ENCODE results near the gene FNDC8. TPM values are rescaled to one million over a fixed set of nuclear protein-coding genes. Genes with fewer than 3 reads are reported as not detected.

Gene FNDC8
- not detected for total RNA-seq
- polyA plus RNA-seq = not detected
- total RNA-seq = not detected

DNA sequence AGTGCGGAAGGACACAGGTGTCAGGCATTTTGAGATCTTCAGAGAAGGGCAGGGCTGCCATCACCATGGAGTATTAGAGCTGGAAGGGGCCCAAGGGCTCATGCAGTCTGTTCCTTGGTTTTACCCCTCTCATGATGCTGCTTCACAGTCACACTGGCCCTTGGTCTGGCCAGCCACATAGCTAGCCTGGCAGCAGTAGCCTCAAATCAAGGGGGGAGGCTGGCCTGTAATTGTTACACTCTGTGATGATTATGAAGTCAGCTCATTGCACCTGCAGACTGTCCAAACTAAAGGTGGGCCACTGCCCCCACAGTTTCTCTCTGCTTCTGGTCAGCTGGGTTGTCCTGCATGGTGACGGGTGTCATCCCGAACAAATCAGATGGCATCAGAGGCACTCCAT lies at the start of gene FNDC8:
TSS of gene FNDC8 (plus strand) at position 301 of the 400 bp plus-strand sequence. CDS start at position 380, 79 bp downstream.
- Mint-ChIP-seq H3K27ac (peak within 1 kb of the TSS in 2 of 9 donors; percentile 22 to 74), H3K4me3 (peak within 1 kb of the TSS in 8 of 10 donors; percentile 6 to 87 (median 35))

DNA sequence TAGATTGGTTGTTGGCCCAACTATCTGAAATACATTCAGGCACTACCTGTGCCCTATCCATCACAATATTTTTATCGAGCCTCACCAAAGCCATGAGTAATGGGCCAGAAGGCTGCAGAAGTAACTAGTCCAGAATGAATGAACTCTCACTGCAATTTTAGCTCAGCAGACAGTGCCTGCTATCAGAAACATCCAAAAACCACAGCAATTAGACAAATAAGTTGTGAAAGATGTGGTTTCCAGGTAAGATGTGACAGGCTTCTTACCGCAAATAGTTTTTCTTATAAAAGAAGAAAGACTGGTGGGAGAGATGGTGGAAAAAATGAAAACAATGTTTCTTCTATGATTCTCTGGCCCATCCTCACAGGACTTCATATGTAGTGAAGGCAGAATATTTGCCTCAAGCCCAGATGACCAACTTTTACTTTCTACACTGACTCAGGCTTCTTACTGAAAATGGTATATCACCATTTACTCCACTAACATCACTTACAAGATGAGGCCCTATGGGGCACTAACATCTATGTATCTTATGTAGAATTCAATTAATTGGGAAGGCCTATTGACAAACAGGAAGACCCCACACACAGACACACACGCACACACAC lies 48.1 kb upstream of the FNDC8 start:
- Histone ChIP-seq H3K4me1 (ENCODE audit: control insufficient read depth in 2 of 2, insufficient read depth in 2 of 2, low read length in 2 of 2) (peaks cover 41 to 53% of the 10 kb centered on the region in 2 donors), H3K36me3 (ENCODE audit: control insufficient read depth in 2 of 3, insufficient read depth in 3 of 3, low read length in 3 of 3) (peaks cover 0 to under 1% (median 0%) of the 10 kb centered on the region in 3 experiments), H3K27me3 (ENCODE audit: control insufficient read depth in 2 of 2, insufficient read depth in 2 of 2, low read length in 2 of 2) (no peaks in the 10 kb centered on the region), H3K9me3 (ENCODE audit: control insufficient read depth in 2 of 3, low read length in 3 of 3) (no peaks in the 10 kb centered on the region), H3K27ac (ENCODE audit: low read depth, low read length) (peak overlapping the region; percentile 3), H3K4me3 (ENCODE audit: low read length) (no peak overlapping the region)
- Mint-ChIP-seq H3K27ac (peak overlapping the region; percentile 56 to 89 (median 72)), H3K36me3 (peaks cover 0 to 34% (median 4%) of the 10 kb centered on the region in 5 donors), H3K4me3 (peak overlapping the region; percentile 43 to 71 (median 62)), H3K9me3 (no peaks in the 10 kb centered on the region), H3K27me3 (no peaks in the 10 kb centered on the region), H3K4me1 (peaks cover 51 to 91% (median 74%) of the 10 kb centered on the region in 7 donors)
- peak in 6 of 9 donors; percentile 19 to 45 (median 38) for DNase-seq
- CTCF ChIA-PET = interaction anchor here (1.0 to 3.8 kb wide), 2 partner anchors 10 to 19 kb away, joined by 3 to 11 read pairs; partner anchors contain the start of gene RFFL
- POLR2A ChIA-PET = interaction anchor here (0.7 to 2.0 kb wide), 6 partner anchors 19 to 300 kb away, joined by 3 to 6 read pairs (median 4); no protein-coding TSS in a partner anchor
- peak; percentile 57 for ATAC-seq
- intact Hi-C loops (cut with micrococcal nuclease) = loop anchor here (1.0 kb wide), 2 partner anchors 9 to 10 kb away; partner anchors contain the start of gene RFFL (in 1 of the 2)

More for the DNA sequence above, at the start of gene FNDC8:
- intact Hi-C loops (cut with micrococcal nuclease) = no loop called here
- POLR2A ChIA-PET = interaction anchor here (1.0 to 3.7 kb wide), 3 partner anchors 20 to 192 kb away, joined by 4 to 21 read pairs (median 6); no protein-coding TSS in a partner anchor
- ATAC-seq = no peak
- peaks cover 14 to 15% of the 10 kb centered on the region in 2 donors for H3K4me1 ChIP-seq (ENCODE audit: control insufficient read depth in 2 of 2, insufficient read depth in 2 of 2, low read length in 2 of 2)
- CTCF ChIA-PET = interaction anchor here (1.0 to 3.6 kb wide), 4 partner anchors 27 to 626 kb away, joined by 3 to 55 read pairs (median 4); no protein-coding TSS in a partner anchor
- H3K36me3 ChIP-seq (ENCODE audit: control insufficient read depth in 2 of 3, insufficient read depth in 3 of 3, low read length in 3 of 3) = no peaks in the 10 kb centered on the region
- peaks cover 18 to 35% (median 28%) of the 10 kb centered on the region in 7 donors for H3K4me1 Mint-ChIP-seq
- DNase-seq = no peak
- peaks cover 0 to 5% (median 0%) of the 10 kb centered on the region in 5 donors for H3K36me3 Mint-ChIP-seq
- H3K9me3 ChIP-seq (ENCODE audit: control insufficient read depth in 2 of 3, low read length in 3 of 3) = no peaks in the 10 kb centered on the region
- H3K27ac ChIP-seq (ENCODE audit: low read depth, low read length) = no peak within 1 kb of the TSS
- H3K4me3 ChIP-seq (ENCODE audit: low read length) = no peak within 1 kb of the TSS
- H3K27me3 Mint-ChIP-seq = no peaks in the 10 kb centered on the region
- H3K27me3 ChIP-seq (ENCODE audit: control insufficient read depth in 2 of 2, insufficient read depth in 2 of 2, low read length in 2 of 2) = no peaks in the 10 kb centered on the region
- peaks cover 0 to 2% (median 0%) of the 10 kb centered on the region in 11 donors for H3K9me3 Mint-ChIP-seq

DNA sequence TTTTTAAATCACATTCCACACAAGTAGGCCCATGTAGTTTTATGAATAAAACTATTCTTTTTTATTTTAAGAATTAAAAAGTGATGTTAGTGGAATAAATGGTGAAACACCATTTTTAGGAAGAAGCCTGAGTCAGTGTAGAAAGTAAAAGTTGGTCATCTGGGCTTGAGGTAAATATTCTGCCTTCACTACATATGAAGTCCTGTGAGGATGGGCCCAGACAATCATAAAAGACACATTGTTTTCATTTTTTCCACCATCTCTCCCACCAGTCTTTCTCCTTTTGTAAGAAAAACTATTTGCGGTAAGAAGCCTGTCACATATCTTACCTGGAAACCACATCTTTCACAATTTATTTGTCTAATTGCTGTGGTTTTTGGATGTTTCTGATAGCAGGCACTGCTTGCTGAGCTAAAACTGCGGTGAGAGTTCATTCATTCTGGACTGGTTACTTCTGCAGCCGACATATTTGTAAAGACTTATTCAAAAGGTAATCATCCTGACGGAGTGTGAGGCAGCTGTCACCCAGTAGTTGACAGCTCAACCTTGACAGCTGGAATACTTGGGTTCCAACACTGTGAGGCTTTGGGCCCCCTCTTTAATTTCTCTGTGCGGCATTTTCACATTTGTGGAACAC lies 47.3 kb upstream of the FNDC8 start:
- peaks cover 0 to 34% (median 4%) of the 10 kb centered on the region in 5 donors for H3K36me3 Mint-ChIP-seq
- H3K27ac ChIP-seq (ENCODE audit: low read depth, low read length) = peak overlapping the region; percentile 39
- peak overlapping the region; percentile 43 to 78 (median 64) for H3K4me3 Mint-ChIP-seq
- no peak overlapping the region for H3K4me3 ChIP-seq (ENCODE audit: low read length)
- no peaks in the 10 kb centered on the region for H3K27me3 Mint-ChIP-seq
- H3K27ac Mint-ChIP-seq = peak overlapping the region; percentile 56 to 89 (median 81)
- ChIA-PET POLR2A (interaction anchor here (0.7 to 2.7 kb wide), 6 partner anchors 10 to 300 kb away, joined by 3 to 14 read pairs (median 4); no protein-coding TSS in a partner anchor), CTCF (interaction anchor here (1.1 to 3.8 kb wide), 2 partner anchors 11 to 51 kb away, joined by 3 to 11 read pairs; partner anchors contain the start of gene RFFL)
- peaks cover 42 to 45% of the 10 kb centered on the region in 2 donors for H3K4me1 ChIP-seq (ENCODE audit: control insufficient read depth in 2 of 2, insufficient read depth in 2 of 2, low read length in 2 of 2)
- peaks cover 45 to 84% (median 67%) of the 10 kb centered on the region in 7 donors for H3K4me1 Mint-ChIP-seq
- H3K9me3 Mint-ChIP-seq = no peaks in the 10 kb centered on the region
- H3K36me3 ChIP-seq (ENCODE audit: control insufficient read depth in 2 of 3, insufficient read depth in 3 of 3, low read length in 3 of 3) = no peaks in the 10 kb centered on the region
- DNase-seq (no peak), ATAC-seq (peak; percentile 41)
- no peaks in the 10 kb centered on the region for H3K27me3 ChIP-seq (ENCODE audit: control insufficient read depth in 2 of 2, insufficient read depth in 2 of 2, low read length in 2 of 2)
- intact Hi-C loops (cut with micrococcal nuclease) = loop anchor here (1.0 kb wide), 3 partner anchors 8 to 15 kb away; partner anchors contain the start of gene RFFL (in 1 of the 2)
- no peaks in the 10 kb centered on the region for H3K9me3 ChIP-seq (ENCODE audit: control insufficient read depth in 2 of 3, low read length in 3 of 3)

DNA sequence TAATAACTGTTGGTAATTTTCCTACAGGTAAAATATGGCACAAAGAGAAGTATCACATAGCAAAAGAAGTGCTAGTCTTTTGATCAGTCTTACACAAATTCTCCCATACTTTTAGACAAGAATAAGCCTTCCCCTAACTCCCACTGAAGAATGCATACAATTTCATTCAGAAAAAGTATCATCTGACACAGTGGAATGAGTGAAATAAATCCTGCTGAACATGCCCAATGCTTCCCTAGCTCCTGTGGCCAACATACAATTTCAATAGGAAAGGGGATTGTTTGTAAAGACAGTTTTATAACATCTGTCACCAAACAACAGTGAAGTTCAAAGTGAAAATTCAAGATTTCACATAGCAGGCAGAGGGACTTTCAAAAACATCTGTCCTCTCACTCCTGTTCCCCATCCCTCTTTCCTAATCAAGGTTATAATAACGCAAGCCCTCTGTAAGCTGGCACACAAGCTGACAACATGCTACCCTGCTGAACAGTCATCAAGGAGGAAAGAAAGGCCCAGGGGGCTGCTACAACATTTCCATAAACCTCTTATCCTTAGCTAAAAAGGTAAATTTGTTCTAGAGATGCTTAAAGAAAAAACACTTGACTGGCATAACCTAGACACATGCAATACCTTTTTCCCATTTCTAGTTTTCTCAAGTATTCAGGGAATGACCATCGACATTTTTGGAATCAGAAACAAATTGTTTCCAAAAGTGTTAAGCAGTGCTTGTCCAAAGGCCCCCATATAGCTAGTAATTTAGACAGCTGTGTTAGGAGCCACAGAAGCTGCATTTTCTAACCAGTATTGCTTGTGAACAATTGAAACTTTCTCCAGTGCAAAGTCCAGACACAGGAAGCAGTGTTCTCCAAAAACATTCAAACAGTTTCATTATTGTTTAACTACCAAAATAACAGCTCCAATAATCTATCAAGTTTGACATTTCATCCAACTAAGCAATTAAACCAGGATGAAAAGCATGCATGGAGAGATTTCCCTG lies 46.4 kb upstream of the FNDC8 start:
- Mint-ChIP-seq H3K27me3 (no peaks in the 10 kb centered on the region), H3K9me3 (no peaks in the 10 kb centered on the region), H3K27ac (peak overlapping the region; percentile 34 to 89 (median 72)), H3K4me1 (peaks cover 44 to 84% (median 67%) of the 10 kb centered on the region in 7 donors), H3K4me3 (peak overlapping the region; percentile 30 to 78 (median 58)), H3K36me3 (peaks cover 0 to 34% (median 3%) of the 10 kb centered on the region in 5 donors)
- Histone ChIP-seq H3K27ac (ENCODE audit: low read depth, low read length) (peak overlapping the region; percentile 39), H3K4me3 (ENCODE audit: low read length) (no peak overlapping the region), H3K36me3 (ENCODE audit: control insufficient read depth in 2 of 3, insufficient read depth in 3 of 3, low read length in 3 of 3) (no peaks in the 10 kb centered on the region), H3K4me1 (ENCODE audit: control insufficient read depth in 2 of 2, insufficient read depth in 2 of 2, low read length in 2 of 2) (peaks cover 46 to 50% of the 10 kb centered on the region in 2 donors), H3K9me3 (ENCODE audit: control insufficient read depth in 2 of 3, low read length in 3 of 3) (no peaks in the 10 kb centered on the region), H3K27me3 (ENCODE audit: control insufficient read depth in 2 of 2, insufficient read depth in 2 of 2, low read length in 2 of 2) (no peaks in the 10 kb centered on the region)
- intact Hi-C loops (cut with micrococcal nuclease) = loop anchor here in 1 of 2 donors (1.0 kb wide), 1 partner anchor 14 kb away; no protein-coding TSS in a partner anchor
- ChIA-PET CTCF (interaction anchor here (0.6 to 3.8 kb wide), 3 partner anchors 12 to 692 kb away, joined by 3 to 11 read pairs (median 3); partner anchors contain the start of gene RFFL), POLR2A (interaction anchor here (0.6 to 2.7 kb wide), 6 partner anchors 9 to 53 kb away, joined by 3 to 14 read pairs (median 4); no protein-coding TSS in a partner anchor)
- ATAC-seq = no peak
- DNase-seq = no peak

DNA sequence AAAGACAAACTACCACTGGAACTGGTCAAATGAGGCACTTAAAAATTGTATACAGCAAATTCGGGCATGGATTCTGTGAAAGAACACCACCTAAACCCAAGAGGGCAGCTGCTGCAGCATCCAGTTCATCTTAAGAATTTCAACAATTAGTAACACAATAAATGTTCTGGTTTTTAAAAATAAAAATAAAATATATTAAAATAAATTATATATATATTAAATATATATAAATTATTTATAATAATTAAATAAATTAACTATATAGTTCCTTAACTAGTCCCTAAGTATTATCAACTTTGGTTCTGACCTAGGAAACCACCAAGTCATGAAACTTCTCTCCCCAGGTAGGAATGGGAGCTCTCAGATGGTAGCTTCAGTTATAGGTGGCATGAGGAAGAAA lies 44.5 kb upstream of the FNDC8 start:
- POLR2A ChIA-PET = interaction anchor here (0.6 to 1.3 kb wide), 3 partner anchors 10 to 504 kb away, joined by 3 to 5 read pairs (median 3); no protein-coding TSS in a partner anchor
- Mint-ChIP-seq H3K4me3 (no peak overlapping the region), H3K9me3 (no peaks in the 10 kb centered on the region)

More for the DNA sequence above, 44.5 kb upstream of the FNDC8 start:
- H3K4me1 ChIP-seq (ENCODE audit: control insufficient read depth in 2 of 2, insufficient read depth in 2 of 2, low read length in 2 of 2) = peaks cover 55 to 64% of the 10 kb centered on the region in 2 donors
- peaks cover 0 to 26% (median 0%) of the 10 kb centered on the region in 5 donors for H3K36me3 Mint-ChIP-seq
- H3K4me3 ChIP-seq (ENCODE audit: low read length) = no peak overlapping the region
- H3K27ac ChIP-seq (ENCODE audit: low read depth, low read length) = no peak overlapping the region
- no peaks in the 10 kb centered on the region for H3K27me3 ChIP-seq (ENCODE audit: control insufficient read depth in 2 of 2, insufficient read depth in 2 of 2, low read length in 2 of 2)
- no peaks in the 10 kb centered on the region for H3K27me3 Mint-ChIP-seq
- peak overlapping the region in 3 of 9 donors; percentile 30 to 66 (median 60) for H3K27ac Mint-ChIP-seq
- intact Hi-C loops (cut with micrococcal nuclease) = no loop called here
- CTCF ChIA-PET = interaction anchor here (1.0 to 1.6 kb wide), 2 partner anchors 42 to 79 kb away, joined by 3 to 4 read pairs; partner anchors contain the start of gene RAD51D
- no peaks in the 10 kb centered on the region for H3K36me3 ChIP-seq (ENCODE audit: control insufficient read depth in 2 of 3, insufficient read depth in 3 of 3, low read length in 3 of 3)
- DNase-seq (no peak), ATAC-seq (no peak)
- peaks cover 52 to 89% (median 79%) of the 10 kb centered on the region in 7 donors for H3K4me1 Mint-ChIP-seq
- no peaks in the 10 kb centered on the region for H3K9me3 ChIP-seq (ENCODE audit: control insufficient read depth in 2 of 3, low read length in 3 of 3)
